ENCODE data around the gene OR10A3.

The OR10A3 gene

DNA sequence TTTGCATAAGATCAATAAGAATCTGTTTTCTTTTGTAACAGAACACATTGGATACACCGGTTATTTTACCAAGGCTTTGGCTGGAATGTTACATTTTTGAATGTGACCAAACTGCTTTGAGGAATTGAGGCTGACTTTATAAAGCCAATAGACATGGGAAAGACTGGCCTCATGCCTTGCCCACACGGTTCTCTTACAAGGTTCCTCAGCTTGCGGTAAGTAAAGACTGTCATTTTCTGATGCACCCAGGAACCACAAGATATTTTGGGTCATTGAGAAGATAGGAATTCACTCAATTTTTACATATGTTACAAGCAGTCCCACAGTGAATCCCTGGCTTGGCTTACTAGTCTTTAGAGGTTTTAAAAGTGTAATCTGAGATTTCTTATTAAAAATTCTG lies 34.4 kb downstream of the OR10A3 start:
- H3K27ac ChIP-seq: no peak overlapping the region
- no peak for TF ChIP-seq ZFX (IDR thresholded peaks at IDR 0.05)
- no peak for TF ChIP-seq CTCF (conservative IDR thresholded peaks at IDR 0.05)

DNA sequence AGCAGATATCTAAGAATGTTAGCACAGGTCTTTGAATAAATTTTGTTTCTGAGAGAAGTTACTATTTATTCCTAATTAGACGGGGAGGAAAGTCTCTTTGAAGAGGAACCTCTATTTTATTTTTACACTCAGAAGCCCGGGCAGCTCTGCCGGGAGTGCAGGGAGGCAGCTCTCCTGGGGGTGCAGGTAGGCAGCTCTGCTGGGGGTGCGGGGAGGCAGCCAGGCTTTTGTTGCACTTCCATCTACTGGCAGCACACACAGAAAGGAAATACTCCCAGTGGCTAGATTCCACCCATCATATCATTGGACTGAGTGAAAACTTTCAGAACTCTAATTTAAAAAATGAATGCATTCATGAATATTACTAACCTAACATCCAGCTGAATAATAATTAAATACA lies 35.0 kb downstream of the OR10A3 start:
- TF ChIP-seq CTCF (conservative IDR thresholded peaks at IDR 0.05) (no peak), ZFX (IDR thresholded peaks at IDR 0.05) (no peak)
- no peak overlapping the region for H3K27ac ChIP-seq

GRCh38 chr11:7905961-7906429 lies 35.5 kb downstream of the OR10A3 start:
- no peak overlapping the region for H3K27ac ChIP-seq
- TF ChIP-seq ZFX (IDR thresholded peaks at IDR 0.05) (no peak), CTCF (conservative IDR thresholded peaks at IDR 0.05) (no peak)

DNA sequence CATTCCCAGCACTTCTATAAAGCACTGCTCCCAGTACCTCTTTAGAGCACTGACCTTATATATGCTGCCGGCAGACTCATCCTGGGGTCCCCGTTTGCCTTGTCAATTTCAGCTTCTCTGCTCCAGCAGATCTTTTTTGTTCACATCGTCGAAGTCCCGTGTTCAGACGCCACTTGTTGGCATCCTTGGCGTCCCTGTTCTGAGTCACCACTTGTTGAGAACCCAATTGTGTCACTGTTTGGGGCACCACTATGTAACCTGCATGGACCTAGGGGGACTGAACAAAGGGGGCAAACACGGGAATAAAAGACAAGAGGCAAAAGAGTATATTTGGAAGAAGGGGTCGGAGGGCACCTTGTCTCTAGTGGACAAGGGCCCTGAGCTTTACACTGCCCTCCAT lies 36.0 kb downstream of the OR10A3 start:
- H3K27ac ChIP-seq: no peak overlapping the region
- TF ChIP-seq ZFX (IDR thresholded peaks at IDR 0.05) (no peak), CTCF (conservative IDR thresholded peaks at IDR 0.05) (no peak)

- no peak overlapping the region for H3K27ac ChIP-seq
- TF ChIP-seq ZFX (IDR thresholded peaks at IDR 0.05) (no peak), CTCF (conservative IDR thresholded peaks at IDR 0.05) (peak; percentile 7; the same call in 1 of the 2 replicates)
These were observed 36.6 kb downstream of the OR10A3 start for GRCh38 chr11:7904917-7905316.

DNA sequence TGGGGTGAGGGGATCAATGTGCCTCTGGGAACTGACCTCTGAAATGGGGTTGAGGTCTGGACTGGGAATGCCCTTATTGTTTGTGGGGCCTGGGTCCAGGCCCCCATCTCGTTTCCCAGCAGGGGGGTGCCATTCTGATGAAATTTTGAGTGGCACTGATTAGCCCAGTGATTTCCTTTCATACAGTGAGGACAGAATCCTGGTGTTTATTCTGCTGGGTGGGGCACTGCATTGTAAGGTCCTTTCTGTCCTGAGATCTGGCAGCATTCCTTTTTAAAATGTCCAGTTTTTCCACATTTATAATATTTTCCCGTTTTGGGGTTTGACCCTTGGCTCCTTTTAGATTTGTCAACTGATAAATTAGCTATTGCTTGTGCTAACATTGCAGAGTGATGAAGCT lies 37.6 kb downstream of the OR10A3 start:
- TF ChIP-seq ZFX (IDR thresholded peaks at IDR 0.05): no peak

DNA sequence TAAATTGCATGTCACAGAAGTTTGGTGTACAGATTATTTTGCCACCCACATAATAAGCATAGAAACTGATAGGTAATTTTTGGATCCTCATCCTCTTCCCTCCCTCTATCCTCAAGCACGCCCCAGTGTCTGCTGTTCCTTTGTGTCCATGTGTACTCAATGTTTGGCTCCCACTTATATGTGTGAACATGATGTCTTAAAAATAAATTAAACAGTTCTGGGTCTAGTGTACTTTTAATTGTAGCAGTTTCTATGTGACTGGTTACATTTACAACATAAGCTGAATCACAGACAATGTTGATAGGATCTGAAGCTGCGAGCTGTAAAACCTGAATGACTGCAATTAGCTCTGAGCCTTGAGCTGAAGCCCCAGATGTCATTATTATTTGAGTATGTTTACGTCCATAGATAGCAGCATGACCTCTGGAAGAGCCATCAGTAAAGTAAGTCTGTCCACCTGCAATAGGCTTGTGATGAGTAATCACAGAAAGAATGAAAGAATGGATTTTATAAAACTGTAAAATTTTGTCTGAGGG lies 40.1 kb downstream of the OR10A3 start:
- no peak overlapping the region for H3K27ac ChIP-seq
- TF ChIP-seq ZFX (IDR thresholded peaks at IDR 0.05): no peak
- no peak for TF ChIP-seq CTCF (conservative IDR thresholded peaks at IDR 0.05)

More for the DNA sequence above, 37.6 kb downstream of the OR10A3 start:
- H3K27ac ChIP-seq: no peak overlapping the region

GRCh38 chr11:7900686-7901085 lies 40.8 kb downstream of the OR10A3 start:
- no peak overlapping the region for H3K27ac ChIP-seq

More at GRCh38 chr11:7900686-7901085, 40.8 kb downstream of the OR10A3 start:
- TF ChIP-seq ZFX (IDR thresholded peaks at IDR 0.05) (no peak), CTCF (conservative IDR thresholded peaks at IDR 0.05) (no peak)

Data from C4-2B (cell line).